ENCODE results near the gene COG5.

The COG5 gene

GRCh38 chr7:107555893-107556292 lies 7.8 kb downstream of the COG5 start:
- no peak for TF ChIP-seq CTCF (IDR thresholded peaks at IDR 0.05)

- no peak for TF ChIP-seq CTCF (IDR thresholded peaks at IDR 0.05)
Observed at GRCh38 chr7:107551936-107552335, 11.8 kb downstream of the COG5 start.

GRCh38 chr7:107544848-107545591 lies 18.7 kb downstream of the COG5 start:
- no peak for TF ChIP-seq CTCF (IDR thresholded peaks at IDR 0.05)

- TF ChIP-seq CTCF (IDR thresholded peaks at IDR 0.05) = no peak
Observed at GRCh38 chr7:107543338-107543993, 20.3 kb downstream of the COG5 start.

- no peak for TF ChIP-seq CTCF (IDR thresholded peaks at IDR 0.05)
Observed at GRCh38 chr7:107538001-107538400, 25.7 kb downstream of the COG5 start.

GRCh38 chr7:107534139-107534538 lies 29.6 kb downstream of the COG5 start:
- TF ChIP-seq CTCF (IDR thresholded peaks at IDR 0.05) = no peak

- no peak for TF ChIP-seq CTCF (IDR thresholded peaks at IDR 0.05)
Observed at GRCh38 chr7:107530751-107531150, 33.0 kb downstream of the COG5 start.
